Measurements from ENCODE around the gene CLDN19.

CLDN19 gene

DNA sequence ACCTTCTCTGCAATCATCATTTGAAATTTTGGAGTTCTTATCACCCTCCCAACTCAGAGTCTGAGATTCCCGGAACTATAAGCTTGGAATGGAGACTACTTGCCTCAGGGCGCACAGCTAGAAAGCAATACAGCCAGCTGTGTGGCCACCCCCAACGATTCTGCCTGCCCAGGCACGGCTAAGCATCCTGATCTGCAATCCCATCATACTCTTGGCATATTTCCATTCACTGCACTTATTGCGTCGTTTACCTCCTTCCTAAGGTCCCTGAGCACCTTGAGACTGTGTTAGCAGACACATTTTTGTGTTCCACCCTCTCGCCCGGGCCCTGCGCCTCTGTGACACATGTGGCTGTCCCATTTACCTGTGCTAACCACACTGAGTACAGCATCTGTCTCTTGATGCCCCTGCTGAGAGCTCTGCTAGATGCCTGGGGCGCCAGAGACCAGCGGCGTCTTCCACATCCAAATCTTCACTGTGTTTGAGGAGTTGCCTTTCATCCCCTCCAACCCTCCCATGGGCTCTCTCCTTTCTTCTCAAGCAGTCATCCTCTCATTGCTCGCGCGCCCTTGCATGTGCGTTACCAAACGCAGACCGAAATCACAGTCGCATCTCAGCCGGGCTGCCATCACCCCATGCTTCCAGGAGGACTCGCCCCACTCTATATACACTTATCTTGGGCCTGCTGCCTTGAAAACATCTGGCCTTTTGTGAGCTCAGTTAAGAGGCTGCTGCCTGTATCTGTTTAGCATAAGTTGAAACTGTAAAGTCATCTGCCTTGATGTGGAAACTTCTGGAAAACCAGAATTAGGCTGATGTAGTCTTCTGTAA lies 3.5 kb upstream of the CLDN19 start:
- H3K4me3 ChIP-seq (ENCODE audit: low read depth, low read length) = no peak overlapping the region

DNA sequence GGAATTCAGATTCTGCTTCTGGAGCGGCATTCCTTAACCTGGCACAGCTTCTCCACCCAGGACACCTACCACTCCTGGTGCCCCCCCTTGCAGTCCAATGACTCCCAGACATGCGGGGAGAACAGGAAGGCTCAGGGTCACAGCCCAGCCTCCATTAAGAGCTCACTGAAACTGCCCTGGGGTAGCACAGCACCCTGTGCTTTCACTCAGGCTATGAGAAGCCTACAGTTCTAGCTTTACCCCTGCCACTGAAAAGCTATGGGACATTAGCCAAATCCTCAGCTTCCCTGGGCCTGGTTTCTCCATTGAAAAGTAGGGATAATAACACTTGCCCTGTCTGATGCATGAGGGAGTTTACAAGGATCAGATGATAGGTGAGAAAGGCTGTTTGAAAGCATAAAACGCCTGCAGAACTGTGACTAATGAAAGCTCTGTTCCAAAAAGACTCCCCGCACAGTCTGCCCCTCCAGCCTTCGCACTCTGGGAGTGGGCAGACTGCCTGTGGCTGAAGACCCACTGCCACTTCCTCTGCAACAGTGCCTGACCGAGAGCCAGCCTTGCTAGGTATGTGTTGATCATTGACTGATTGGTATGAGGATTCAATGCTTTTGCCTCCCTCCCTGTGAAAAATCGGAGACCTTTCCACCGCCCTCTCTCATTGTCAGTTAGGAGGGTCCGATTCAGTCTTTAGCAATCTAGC lies 2.7 kb upstream of the CLDN19 start:
- no peak overlapping the region for H3K4me3 ChIP-seq (ENCODE audit: low read depth, low read length)
- TF ChIP-seq, protein P1, sequence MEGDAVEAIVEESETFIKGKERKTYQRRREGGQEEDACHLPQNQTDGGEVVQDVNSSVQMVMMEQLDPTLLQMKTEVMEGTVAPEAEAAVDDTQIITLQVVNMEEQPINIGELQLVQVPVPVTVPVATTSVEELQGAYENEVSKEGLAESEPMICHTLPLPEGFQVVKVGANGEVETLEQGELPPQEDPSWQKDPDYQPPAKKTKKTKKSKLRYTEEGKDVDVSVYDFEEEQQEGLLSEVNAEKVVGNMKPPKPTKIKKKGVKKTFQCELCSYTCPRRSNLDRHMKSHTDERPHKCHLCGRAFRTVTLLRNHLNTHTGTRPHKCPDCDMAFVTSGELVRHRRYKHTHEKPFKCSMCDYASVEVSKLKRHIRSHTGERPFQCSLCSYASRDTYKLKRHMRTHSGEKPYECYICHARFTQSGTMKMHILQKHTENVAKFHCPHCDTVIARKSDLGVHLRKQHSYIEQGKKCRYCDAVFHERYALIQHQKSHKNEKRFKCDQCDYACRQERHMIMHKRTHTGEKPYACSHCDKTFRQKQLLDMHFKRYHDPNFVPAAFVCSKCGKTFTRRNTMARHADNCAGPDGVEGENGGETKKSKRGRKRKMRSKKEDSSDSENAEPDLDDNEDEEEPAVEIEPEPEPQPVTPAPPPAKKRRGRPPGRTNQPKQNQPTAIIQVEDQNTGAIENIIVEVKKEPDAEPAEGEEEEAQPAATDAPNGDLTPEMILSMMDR (IDR thresholded peaks at IDR 0.05; ENCODE audit: borderline replicate concordance, insufficient read depth, low read depth, low read length) = no peak

More for the DNA sequence above, 3.5 kb upstream of the CLDN19 start:
- TF ChIP-seq, protein P1 (IDR thresholded peaks at IDR 0.05; ENCODE audit: borderline replicate concordance, insufficient read depth, low read depth, low read length) = no peak

DNA sequence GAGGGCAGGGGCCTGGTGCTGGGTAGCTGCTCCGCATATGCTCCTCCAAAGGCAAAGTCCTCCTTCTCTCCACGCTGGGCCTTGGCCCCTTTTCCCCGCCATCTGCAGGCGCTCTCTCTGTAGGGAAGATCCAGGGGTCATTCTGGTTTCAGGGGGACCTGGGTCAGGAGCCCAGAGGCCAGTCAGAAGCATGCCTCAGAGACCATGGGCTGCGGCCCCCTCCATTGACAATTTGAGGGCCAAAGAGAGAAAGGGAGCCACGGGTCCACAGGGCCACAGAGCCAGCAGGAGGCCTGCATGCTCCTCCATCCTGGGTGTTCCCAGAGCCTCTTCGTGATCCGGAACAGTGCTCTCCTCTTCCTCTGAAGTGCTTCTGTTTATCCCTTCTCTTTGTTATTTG lies 2.1 kb upstream of the CLDN19 start:
- TF ChIP-seq, protein P1 (IDR thresholded peaks at IDR 0.05; ENCODE audit: borderline replicate concordance, insufficient read depth, low read depth, low read length) = no peak
- no peak overlapping the region for H3K4me3 ChIP-seq (ENCODE audit: low read depth, low read length)

DNA sequence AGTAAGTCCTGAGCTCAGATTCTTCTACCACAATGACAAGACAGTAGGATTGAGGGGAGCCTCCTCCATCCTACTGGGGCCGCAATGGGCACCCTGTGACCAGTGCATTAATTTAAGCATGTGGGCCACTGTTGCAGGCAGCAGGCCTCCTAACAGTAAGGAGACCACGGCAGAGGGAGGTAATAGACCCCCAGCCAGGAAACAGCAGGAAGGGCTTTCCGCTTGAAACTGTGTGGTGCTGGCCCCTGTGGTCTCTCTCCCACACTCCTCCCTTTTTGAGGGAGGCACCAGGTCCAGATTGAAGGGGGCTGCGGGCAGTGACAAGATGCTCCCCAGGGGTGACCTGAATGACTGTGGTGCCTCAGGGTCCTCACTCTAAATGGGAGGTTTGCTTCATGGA lies 1.7 kb upstream of the CLDN19 start:
- no peak overlapping the region for H3K4me3 ChIP-seq (ENCODE audit: low read depth, low read length)
- TF ChIP-seq, protein P1 (IDR thresholded peaks at IDR 0.05; ENCODE audit: borderline replicate concordance, insufficient read depth, low read depth, low read length) = no peak

DNA sequence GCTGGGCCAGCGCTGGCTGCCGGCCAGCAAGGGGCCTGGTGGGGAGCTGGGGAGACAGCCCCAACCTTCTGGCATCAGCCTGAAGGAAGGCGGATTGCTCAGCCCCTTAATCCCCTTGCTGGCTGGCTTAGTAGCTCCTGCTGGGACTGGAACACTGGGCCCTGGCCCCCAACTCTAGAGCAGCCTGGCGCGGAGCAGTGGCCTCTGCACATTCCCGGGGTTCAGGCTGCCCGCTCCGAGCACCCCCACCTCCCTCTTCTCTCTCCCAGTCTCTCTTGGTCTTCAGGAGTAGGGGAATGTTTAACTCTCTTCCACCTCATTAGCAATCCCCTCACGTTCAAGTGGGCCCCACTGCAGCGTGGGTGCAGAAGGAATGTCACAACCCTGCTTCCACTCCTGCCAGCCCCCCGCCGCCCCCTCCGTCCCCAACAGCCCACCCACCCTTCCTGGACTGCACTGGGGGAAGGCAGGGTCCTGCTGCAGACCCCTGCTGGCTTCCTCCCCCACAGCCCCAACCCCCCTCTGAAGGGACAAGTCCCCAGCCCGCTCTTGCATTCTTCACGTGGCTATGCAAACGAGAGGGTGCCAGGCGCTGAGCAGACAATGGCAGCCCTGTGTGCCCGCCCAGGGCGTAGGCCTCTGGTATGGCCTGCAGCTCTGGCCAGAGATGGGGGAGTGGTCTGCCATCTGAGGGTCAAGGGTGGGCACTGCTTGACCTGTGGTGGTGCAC lies 980 bp upstream of the CLDN19 start:
- TF ChIP-seq, protein P1 (IDR thresholded peaks at IDR 0.05; ENCODE audit: borderline replicate concordance, insufficient read depth, low read depth, low read length) = no peak
- no peak overlapping the region for H3K4me3 ChIP-seq (ENCODE audit: low read depth, low read length)

DNA sequence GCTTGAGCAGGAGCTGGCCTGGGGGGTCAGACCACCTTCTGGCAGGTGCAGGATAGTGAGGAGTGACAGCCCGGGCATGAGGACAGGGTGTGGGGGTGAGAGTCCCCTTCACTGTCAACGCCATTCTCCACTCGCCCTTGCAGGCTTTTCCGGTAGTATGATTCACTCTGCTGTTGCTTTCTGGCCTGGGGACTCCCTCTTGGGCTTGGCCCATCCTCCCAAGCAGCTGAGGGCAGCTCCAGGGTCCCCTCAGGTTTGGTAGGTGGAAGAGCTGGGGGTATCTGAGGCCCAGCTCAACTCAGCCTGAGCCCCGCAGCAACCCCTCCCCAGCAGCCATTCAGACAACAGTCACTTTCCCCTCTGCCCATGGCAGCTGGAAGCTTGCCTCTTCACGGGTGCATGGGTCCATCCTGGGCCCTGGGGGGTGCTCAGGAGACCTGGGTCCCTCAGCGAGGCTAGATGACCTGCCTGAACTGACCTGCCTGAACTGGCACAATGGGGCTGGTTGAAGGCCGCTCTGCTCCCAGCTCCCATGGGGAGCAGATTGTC lies 1.3 kb downstream of the CLDN19 start:
- TF ChIP-seq, protein P1 (IDR thresholded peaks at IDR 0.05; ENCODE audit: borderline replicate concordance, insufficient read depth, low read depth, low read length) = no peak

More for the DNA sequence above, 1.3 kb downstream of the CLDN19 start:
- H3K4me3 ChIP-seq (ENCODE audit: low read depth, low read length) = no peak overlapping the region
